ENCODE data around the gene FAM174A. TPM values are rescaled to one million over a fixed set of nuclear protein-coding genes. Genes with fewer than 3 reads are reported as not detected.

Gene FAM174A
- polyA plus RNA-seq, 3 donors, result 5.3 to 11.1 (median 9.2) TPM

DNA sequence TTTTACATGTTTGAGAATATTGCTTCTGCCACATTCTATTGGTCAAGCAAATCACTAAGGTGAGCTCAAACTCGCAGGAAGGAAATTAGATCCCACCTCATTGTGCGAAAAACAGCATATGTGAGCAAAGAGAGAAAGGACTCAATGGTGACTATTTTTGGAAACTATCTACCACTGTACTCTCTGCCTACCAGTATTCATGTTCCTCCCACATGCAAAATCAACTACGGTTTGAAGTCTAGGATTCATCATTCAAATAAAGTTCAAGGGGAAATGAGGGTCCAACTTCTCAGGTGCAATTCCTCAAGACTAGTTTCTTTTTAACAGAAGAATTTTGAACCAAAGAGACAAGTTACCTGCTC, 60.6 kb downstream of the FAM174A start:
- Histone ChIP-seq H3K9me3 (replicated peaks in 1 of 2; ENCODE audit: control insufficient read depth in 1 of 2, insufficient read depth in 1 of 2, low read length in 2 of 2) (no peaks in the 10 kb centered on the region), H3K36me3 (replicated peaks in 1 of 2; ENCODE audit: control insufficient read depth in 1 of 2, insufficient read depth in 2 of 2, low read length in 2 of 2) (no peaks in the 10 kb centered on the region), H3K4me3 (replicated peaks in 1 of 3; ENCODE audit: low read depth in 2 of 3, low read length in 3 of 3) (no peak overlapping the region), H3K4me1 (ENCODE audit: control insufficient read depth in 1 of 2, insufficient read depth in 2 of 2, low read length in 2 of 2) (no peaks in the 10 kb centered on the region), H3K79me2 (ENCODE audit: insufficient read depth, low read length) (no peaks in the 10 kb centered on the region), H3K4me2 (replicated peaks; ENCODE audit: extremely low read depth, low read length, poor library complexity, severe bottlenecking) (no peak overlapping the region), H3K27ac (ENCODE audit: low read depth in 1 of 2, low read length in 2 of 2) (no peak overlapping the region), H4K20me1 (ENCODE audit: insufficient read depth, low read length) (no peaks in the 10 kb centered on the region), H3K27me3 (ENCODE audit: control insufficient read depth in 2 of 2, insufficient read depth in 2 of 2, low read length in 2 of 2) (no peaks in the 10 kb centered on the region), H3K9ac (ENCODE audit: insufficient read depth, low read length, poor library complexity, severe bottlenecking) (no peak overlapping the region), H2AFZ (ENCODE audit: insufficient read depth, low read depth, low read length, poor library complexity, severe bottlenecking) (no peak overlapping the region)
- Mint-ChIP-seq H3K4me3 (no peak overlapping the region), H3K27me3 (ENCODE audit: low read depth in 3 of 3) (no peaks in the 10 kb centered on the region), H3K9me3 (peaks cover 0 to 2% (median 0%) of the 10 kb centered on the region in 7 donors), H3K36me3 (no peaks in the 10 kb centered on the region), H3K27ac (no peak overlapping the region), H3K4me1 (peaks cover 8% of the 10 kb centered on the region)
- WGBS (ENCODE audit: insufficient coverage), result no CpG with 5 or more reads among the region's 3 CpGs
- intact Hi-C loops (cut with micrococcal nuclease), result no loop called here
- TF ChIP-seq CTCF (IDR thresholded peaks at IDR 0.05), result no peak
- DNase-seq, result no peak

GRCh38 chr5:100598446-100598845, 63.3 kb downstream of the FAM174A start:
- Mint-ChIP-seq H3K4me1 (peaks cover 9% of the 10 kb centered on the region), H3K4me3 (no peak overlapping the region), H3K27me3 (ENCODE audit: low read depth in 3 of 3) (no peaks in the 10 kb centered on the region), H3K36me3 (no peaks in the 10 kb centered on the region), H3K9me3 (peaks cover 0 to 5% (median 0%) of the 10 kb centered on the region in 7 donors), H3K27ac (no peak overlapping the region)
- no peaks in the 10 kb centered on the region for H3K36me3 ChIP-seq (replicated peaks in 1 of 2; ENCODE audit: control insufficient read depth in 1 of 2, insufficient read depth in 2 of 2, low read length in 2 of 2)
- H2AFZ ChIP-seq (ENCODE audit: insufficient read depth, low read depth, low read length, poor library complexity, severe bottlenecking), result no peak overlapping the region
- no peaks in the 10 kb centered on the region for H3K79me2 ChIP-seq (ENCODE audit: insufficient read depth, low read length)
- no peaks in the 10 kb centered on the region for H4K20me1 ChIP-seq (ENCODE audit: insufficient read depth, low read length)
- no peak overlapping the region for H3K4me2 ChIP-seq (replicated peaks; ENCODE audit: extremely low read depth, low read length, poor library complexity, severe bottlenecking)
- H3K27ac ChIP-seq (ENCODE audit: low read depth in 1 of 2, low read length in 2 of 2), result no peak overlapping the region
- WGBS (ENCODE audit: insufficient coverage), result no CpG with 5 or more reads among the region's 1 CpG
- H3K27me3 ChIP-seq (ENCODE audit: control insufficient read depth in 2 of 2, insufficient read depth in 2 of 2, low read length in 2 of 2), result no peaks in the 10 kb centered on the region
- no peak for DNase-seq
- intact Hi-C loops (cut with micrococcal nuclease), result no loop called here
- no peaks in the 10 kb centered on the region for H3K4me1 ChIP-seq (ENCODE audit: control insufficient read depth in 1 of 2, insufficient read depth in 2 of 2, low read length in 2 of 2)
- no peak overlapping the region for H3K9ac ChIP-seq (ENCODE audit: insufficient read depth, low read length, poor library complexity, severe bottlenecking)
- no peak for TF ChIP-seq CTCF (IDR thresholded peaks at IDR 0.05)
- no peak overlapping the region for H3K4me3 ChIP-seq (replicated peaks in 1 of 3; ENCODE audit: low read depth in 2 of 3, low read length in 3 of 3)
- H3K9me3 ChIP-seq (replicated peaks in 1 of 2; ENCODE audit: control insufficient read depth in 1 of 2, insufficient read depth in 1 of 2, low read length in 2 of 2), result no peaks in the 10 kb centered on the region
